HG03103 (cell line): ENCODE results near the gene USB1.

ENCODE experiments used
- ATAC-seq: cut with Tn5 transposase; IDR thresholded peaks from one replicate; pipeline ENCODE4 v1.9.1; 2021; ENCODE audit warnings: low read depth; ENCODE audit not compliant: unreplicated experiment

The USB1 gene

GRCh38 chr16:58045096-58045495 lies 43.9 kb downstream of the USB1 start:
- ATAC-seq, result no peak

DNA sequence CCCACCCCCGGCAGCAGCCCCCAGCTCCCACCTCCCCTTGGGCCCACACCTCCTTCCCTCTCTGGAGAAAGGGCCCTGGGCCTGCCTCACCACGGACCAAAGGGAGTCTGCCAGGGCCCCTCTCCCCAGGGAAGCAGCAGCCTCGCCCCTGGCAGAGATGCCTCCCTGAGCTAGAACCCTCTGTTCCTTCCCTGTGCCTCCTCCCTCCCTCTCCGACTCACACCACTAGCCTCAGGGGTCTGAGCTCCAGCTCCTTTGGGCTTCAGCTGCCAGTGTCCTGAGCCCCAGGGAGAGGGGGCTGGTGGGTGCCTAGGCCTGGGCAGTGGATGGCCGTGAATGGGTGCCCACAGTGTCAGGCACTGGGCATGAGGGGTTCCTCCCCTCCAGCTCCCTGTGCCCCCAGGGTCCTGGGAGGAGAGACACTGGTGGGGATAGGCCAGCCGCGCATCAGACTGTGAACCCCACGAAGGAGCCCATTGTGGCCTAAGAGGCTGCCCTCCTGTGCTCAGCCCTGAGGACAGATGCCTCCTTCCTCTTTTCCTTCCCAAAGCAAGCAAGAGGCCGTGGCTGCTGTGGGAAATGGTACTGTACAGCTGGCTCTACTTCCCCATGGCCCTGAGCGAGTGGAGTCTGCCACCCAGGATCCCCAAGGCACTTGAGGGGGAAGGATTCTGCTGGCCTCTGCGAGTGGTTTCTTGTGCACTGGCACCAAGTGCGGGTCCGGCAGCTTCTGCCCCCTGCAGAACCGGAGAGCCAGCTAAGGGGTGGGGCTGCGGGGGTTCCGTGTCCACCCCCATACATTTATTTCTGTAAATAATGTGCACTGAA lies 45.1 kb downstream of the USB1 start:
- no peak for ATAC-seq

GRCh38 chr16:58046936-58047335 lies 45.7 kb downstream of the USB1 start:
- no peak for ATAC-seq

- no peak for ATAC-seq
Measured at GRCh38 chr16:58047557-58048348, 46.5 kb downstream of the USB1 start.

DNA sequence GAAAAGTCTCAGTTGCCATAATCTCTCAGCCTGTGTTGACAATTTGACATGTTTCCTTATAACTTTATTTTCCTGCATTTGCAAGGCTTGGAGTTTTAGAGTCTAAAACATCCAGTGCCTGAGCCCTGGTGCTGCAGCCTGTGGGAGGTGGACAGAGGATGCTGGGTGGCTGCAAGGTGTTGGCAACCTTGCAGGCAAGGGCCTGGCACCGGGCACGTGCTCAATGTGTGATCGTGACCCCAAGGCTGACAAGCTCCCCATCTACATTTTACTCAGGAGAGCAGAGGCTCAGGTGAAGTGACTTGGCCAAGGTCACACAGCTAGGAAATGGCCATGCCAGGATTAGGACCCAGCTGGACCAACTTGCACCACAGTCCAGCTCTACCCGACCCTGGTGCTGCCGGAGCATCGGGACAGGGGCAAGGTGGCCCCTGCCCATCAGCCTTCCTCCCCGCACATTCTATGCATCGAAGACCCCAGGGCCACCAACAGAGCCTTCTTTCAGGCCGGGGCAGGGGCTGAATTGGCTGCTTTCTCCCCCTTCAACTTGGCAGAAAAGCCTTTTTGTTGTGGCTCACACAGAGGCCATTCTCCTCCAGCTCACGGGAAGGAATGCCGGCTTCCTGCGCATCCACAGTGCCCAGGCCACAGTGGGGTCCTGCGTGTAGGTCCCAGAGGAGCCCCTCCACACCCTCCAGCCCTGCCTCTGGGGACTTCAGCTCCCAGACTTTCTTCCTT lies 47.5 kb downstream of the USB1 start:
- ATAC-seq, result no peak

- ATAC-seq, result no peak
Measured at GRCh38 chr16:58049232-58050185, 48.3 kb downstream of the USB1 start.

GRCh38 chr16:58051296-58051695 lies 50.1 kb downstream of the USB1 start:
- no peak for ATAC-seq

DNA sequence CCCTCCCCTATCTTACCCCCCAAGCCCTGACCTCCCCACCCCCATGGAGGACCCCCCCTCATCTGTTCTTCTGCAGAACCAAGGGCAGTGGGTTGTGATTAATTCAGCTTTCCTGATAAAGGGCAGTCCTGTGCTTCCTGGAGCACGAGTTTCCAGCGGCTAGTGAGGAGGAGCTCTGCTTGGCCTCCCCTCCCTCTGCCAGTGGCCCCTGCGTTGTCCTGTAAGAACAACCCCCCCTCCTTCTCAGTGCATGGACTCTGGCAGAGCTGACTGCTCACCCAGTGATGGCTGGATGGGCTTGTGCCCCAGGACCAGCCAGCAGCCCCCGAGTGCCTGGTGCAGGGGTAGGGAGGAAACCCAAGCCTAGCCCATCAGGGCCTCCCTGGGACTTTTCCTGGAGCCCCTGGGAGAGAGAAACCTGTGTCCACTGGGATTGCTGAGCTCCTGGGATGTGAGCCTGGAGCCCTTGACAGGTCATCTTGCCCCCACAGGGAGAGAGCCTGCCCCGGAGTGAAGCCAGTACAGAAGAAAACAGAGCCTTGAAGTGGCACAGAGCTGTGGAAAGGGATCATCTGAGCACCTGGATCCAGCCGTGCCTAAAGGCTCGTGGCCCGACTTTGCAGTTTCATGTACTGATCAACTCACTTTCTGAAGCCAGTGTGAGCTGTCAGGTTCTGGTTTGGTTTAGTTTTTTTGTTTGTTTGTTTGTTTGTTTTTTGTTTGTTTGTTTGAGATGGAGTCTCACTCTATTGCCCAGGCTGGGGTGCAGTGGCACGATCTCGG lies 50.8 kb downstream of the USB1 start:
- no peak for ATAC-seq

DNA sequence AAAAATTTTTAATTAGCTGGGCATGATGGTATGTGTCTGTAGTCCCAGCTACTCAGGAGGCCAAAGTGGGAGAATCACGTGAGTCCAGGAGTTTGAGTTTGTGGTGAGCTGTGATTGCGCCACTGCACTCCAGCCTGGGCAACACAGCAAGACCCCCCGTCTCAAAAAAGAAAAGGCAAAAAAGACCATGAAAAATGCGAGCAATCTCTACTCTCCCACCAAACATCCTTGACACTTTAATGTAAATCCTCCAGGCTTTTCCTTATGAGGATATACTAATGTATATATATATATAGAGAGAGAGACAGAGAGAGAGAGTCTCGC lies 52.4 kb downstream of the USB1 start:
- ATAC-seq, result no peak

DNA sequence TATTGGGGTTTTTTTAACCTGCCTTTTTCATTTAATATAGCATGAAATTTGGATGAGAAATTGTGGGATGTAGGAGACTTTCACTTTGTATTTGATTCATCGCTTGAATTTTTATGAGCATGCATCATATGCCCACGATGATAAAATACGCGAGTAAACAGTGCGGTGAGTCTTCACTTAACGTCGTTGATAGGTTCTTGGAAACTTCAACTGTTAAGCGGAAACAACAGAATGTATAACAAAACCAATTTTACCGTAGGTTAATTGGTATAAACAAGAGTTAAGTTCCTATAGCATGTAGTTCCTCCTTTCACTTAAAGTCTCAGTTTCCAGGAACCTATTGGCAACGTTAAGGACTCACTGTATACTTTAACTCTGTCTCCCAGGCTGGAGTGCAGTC lies 53.1 kb downstream of the USB1 start:
- ATAC-seq, result no peak

- no peak for ATAC-seq
Measured at GRCh38 chr16:58056580-58056979, 55.4 kb downstream of the USB1 start.

- ATAC-seq, result no peak
Measured at GRCh38 chr16:58057121-58057520, 55.9 kb downstream of the USB1 start.

DNA sequence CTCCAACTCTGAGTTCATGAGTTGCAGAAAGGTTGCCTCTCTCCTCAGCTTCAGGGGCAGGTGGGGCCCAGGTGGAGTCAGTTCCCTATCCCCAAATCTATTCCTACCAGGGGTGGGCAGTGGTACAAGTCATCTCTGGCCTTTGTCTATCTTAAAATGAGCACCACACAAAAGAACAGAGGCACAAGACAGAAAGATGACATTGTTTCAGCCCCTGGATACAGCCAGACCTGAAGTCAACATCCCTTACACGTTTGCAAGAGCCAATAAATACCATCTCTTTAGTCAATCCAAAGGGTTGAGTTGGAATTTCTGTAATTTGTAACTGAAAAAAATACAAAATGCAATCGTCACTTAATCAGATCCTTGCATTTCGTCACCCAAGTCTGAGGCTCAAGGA lies 56.6 kb downstream of the USB1 start:
- no peak for ATAC-seq

GRCh38 chr16:58062821-58063220 lies 61.6 kb downstream of the USB1 start:
- no peak for ATAC-seq

GRCh38 chr16:58063377-58064076 lies 62.3 kb downstream of the USB1 start:
- no peak for ATAC-seq

GRCh38 chr16:58070585-58070984 lies 69.4 kb downstream of the USB1 start:
- ATAC-seq, result no peak
